ENCODE results near the gene IER5. TPM values are rescaled to one million over a fixed set of nuclear protein-coding genes. Genes with fewer than 3 reads are reported as not detected.

Gene IER5
- total and polyA plus RNA-seq, 2 donors (not counting 1 experiment from before 2014, with no cell fraction given): 19.1 to 42.8 TPM

DNA sequence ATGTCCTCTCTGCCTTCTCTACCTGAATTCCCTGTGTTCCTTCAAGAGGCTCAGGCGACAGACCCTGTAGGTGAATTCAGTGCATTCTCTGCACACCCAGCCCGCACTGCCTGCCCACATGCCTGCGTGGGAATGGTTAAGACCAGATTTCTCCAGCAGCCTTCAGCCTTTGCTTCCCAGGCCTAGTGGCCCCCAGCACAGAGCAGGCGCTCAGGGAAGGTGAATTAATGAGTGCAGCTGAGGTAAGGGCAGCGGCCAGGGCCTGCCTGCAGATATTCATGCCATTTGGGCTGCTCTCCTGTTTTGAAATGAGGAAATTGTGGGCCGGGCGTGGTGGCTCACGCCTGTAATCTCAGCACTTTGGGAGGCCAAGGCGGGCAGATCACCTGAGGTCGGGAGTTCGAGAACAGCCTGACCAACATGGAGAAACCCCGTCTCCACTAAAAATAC lies 45.5 kb downstream of the IER5 start:
- Histone ChIP-seq H3K4me3 (replicated peaks in 1 of 4; ENCODE audit: control extremely low read depth in 1 of 4, insufficient read depth in 1 of 4, low read depth in 3 of 4, low read length in 4 of 4) (no peak overlapping the region), H3K27ac (ENCODE audit: insufficient read depth, low read length) (no peak overlapping the region), H3K36me3 (ENCODE audit: control insufficient read depth, insufficient read depth, low read length) (no peaks in the 10 kb centered on the region), H4K20me1 (ENCODE audit: control insufficient read depth, extremely low read depth, insufficient read depth, low read length) (no peaks in the 10 kb centered on the region), H2AFZ (ENCODE audit: low read length) (no peak overlapping the region), H3K4me1 (ENCODE audit: control insufficient read depth, extremely low read depth, insufficient read depth, low read length) (peaks cover 19% of the 10 kb centered on the region), H3K9me3 (ENCODE audit: control insufficient read depth, insufficient read depth, low read depth, low read length) (no peaks in the 10 kb centered on the region), H3K4me2 (ENCODE audit: extremely low read depth, insufficient read depth, low read length) (no peak overlapping the region), H3K9ac (ENCODE audit: insufficient read depth, low read length) (no peak overlapping the region), H3K79me2 (ENCODE audit: control insufficient read depth, insufficient read depth, low read length) (no peaks in the 10 kb centered on the region), H3K27me3 (ENCODE audit: control insufficient read depth, insufficient read depth, low read length) (no peaks in the 10 kb centered on the region)
- DNase-seq (ENCODE audit: low read depth in 2 of 2): no peak
- TF ChIP-seq CTCF (conservative IDR thresholded peaks at IDR 0.05 in 1 of 2, IDR thresholded peaks at IDR 0.05 in 1 of 2; ENCODE audit: low read depth in 1 of 2, low read length in 2 of 2) (no peak), EZH2 (IDR thresholded peaks at IDR 0.05; ENCODE audit: low read length, missing control alignments) (no peak)

DNA sequence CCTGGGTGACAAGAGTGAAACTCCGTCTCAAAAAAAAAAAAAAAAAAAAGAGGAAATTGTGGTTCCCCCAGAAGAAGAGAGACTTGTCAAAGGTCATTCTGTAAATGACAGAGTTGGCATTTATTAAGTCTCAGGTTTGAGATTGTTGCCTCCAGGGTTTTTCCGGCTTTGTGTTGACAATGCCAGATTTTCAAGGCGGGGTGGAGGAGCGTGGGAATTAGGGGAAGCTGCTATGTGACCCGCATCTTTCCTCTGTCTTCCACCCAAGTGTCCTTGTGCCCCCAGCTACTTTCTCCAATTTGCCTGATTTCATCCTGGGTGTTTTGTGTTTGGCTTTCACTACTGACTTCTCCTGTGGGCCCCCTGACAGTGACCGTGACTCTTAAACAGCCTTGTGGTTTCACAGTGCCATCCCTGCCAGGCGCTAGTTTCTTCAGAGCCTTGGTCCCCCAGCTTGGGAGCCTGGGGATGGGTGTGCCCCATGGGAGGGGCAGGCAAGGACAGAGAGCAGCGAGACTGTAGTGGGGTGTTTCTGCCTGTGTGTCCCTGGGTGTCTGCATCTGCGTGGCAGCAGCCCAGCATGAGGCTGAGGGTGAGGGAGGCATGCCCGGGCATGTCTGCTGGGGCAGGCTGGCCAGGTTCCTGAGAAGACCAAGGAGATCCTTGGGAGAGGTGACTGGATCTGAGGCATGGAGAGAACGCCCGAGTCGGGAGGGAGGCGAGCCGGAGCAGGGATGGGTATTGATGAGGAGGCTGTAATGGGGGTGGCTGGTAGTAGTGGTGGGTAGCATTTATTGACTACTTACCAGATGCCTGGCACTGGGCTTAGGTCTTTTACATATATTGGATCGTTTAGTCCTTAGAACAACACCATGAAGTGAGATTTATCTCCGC lies 46.3 kb downstream of the IER5 start:
- no peaks in the 10 kb centered on the region for H3K9me3 ChIP-seq (ENCODE audit: control insufficient read depth, insufficient read depth, low read depth, low read length)
- peak; percentile 83 to 89 for DNase-seq (ENCODE audit: low read depth in 2 of 2)
- peak overlapping the region; percentile 91 for H3K27ac ChIP-seq (ENCODE audit: insufficient read depth, low read length)
- no peaks in the 10 kb centered on the region for H4K20me1 ChIP-seq (ENCODE audit: control insufficient read depth, extremely low read depth, insufficient read depth, low read length)
- H3K79me2 ChIP-seq (ENCODE audit: control insufficient read depth, insufficient read depth, low read length): no peaks in the 10 kb centered on the region
- TF ChIP-seq CTCF (conservative IDR thresholded peaks at IDR 0.05 in 1 of 2, IDR thresholded peaks at IDR 0.05 in 1 of 2; ENCODE audit: low read depth in 1 of 2, low read length in 2 of 2) (no peak), EZH2 (IDR thresholded peaks at IDR 0.05; ENCODE audit: low read length, missing control alignments) (no peak)
- H3K36me3 ChIP-seq (ENCODE audit: control insufficient read depth, insufficient read depth, low read length): no peaks in the 10 kb centered on the region
- H3K9ac ChIP-seq (ENCODE audit: insufficient read depth, low read length): peak overlapping the region; percentile 25
- H3K27me3 ChIP-seq (ENCODE audit: control insufficient read depth, insufficient read depth, low read length): no peaks in the 10 kb centered on the region
- H3K4me3 ChIP-seq (replicated peaks in 1 of 4; ENCODE audit: control extremely low read depth in 1 of 4, insufficient read depth in 1 of 4, low read depth in 3 of 4, low read length in 4 of 4): no peak overlapping the region
- peaks cover 24% of the 10 kb centered on the region for H3K4me1 ChIP-seq (ENCODE audit: control insufficient read depth, extremely low read depth, insufficient read depth, low read length)
- no peak overlapping the region for H3K4me2 ChIP-seq (ENCODE audit: extremely low read depth, insufficient read depth, low read length)
- H2AFZ ChIP-seq (ENCODE audit: low read length): peak overlapping the region; percentile 71

- no peak for TF ChIP-seq EZH2 (IDR thresholded peaks at IDR 0.05; ENCODE audit: low read length, missing control alignments)
- TF ChIP-seq CTCF (conservative IDR thresholded peaks at IDR 0.05 in 1 of 2, IDR thresholded peaks at IDR 0.05 in 1 of 2; ENCODE audit: low read depth in 1 of 2, low read length in 2 of 2): peak; percentile 4 to 39
- peak; percentile 49 to 56 for DNase-seq (ENCODE audit: low read depth in 2 of 2)
- Histone ChIP-seq H3K27me3 (ENCODE audit: control insufficient read depth, insufficient read depth, low read length) (no peaks in the 10 kb centered on the region), H2AFZ (ENCODE audit: low read length) (no peak overlapping the region), H3K4me2 (ENCODE audit: extremely low read depth, insufficient read depth, low read length) (no peak overlapping the region), H3K9ac (ENCODE audit: insufficient read depth, low read length) (no peak overlapping the region), H3K27ac (ENCODE audit: insufficient read depth, low read length) (peak overlapping the region; percentile 91), H3K36me3 (ENCODE audit: control insufficient read depth, insufficient read depth, low read length) (no peaks in the 10 kb centered on the region), H3K4me3 (replicated peaks in 1 of 4; ENCODE audit: control extremely low read depth in 1 of 4, insufficient read depth in 1 of 4, low read depth in 3 of 4, low read length in 4 of 4) (no peak overlapping the region), H4K20me1 (ENCODE audit: control insufficient read depth, extremely low read depth, insufficient read depth, low read length) (no peaks in the 10 kb centered on the region), H3K9me3 (ENCODE audit: control insufficient read depth, insufficient read depth, low read depth, low read length) (no peaks in the 10 kb centered on the region), H3K4me1 (ENCODE audit: control insufficient read depth, extremely low read depth, insufficient read depth, low read length) (peaks cover 28% of the 10 kb centered on the region), H3K79me2 (ENCODE audit: control insufficient read depth, insufficient read depth, low read length) (no peaks in the 10 kb centered on the region)
These were observed 46.9 kb downstream of the IER5 start for GRCh38 chr1:181135437-181135731.
